Measurements from ENCODE around the gene ZCCHC14.
"Not testable (repeated sequence)": the region's sequence is repeated elsewhere in the genome, so short reads cannot be mapped to it uniquely, and the experiment has no call there.

Gene ZCCHC14

GRCh38 chr16:87497023-87497766 is 4.4 kb upstream of the ZCCHC14 start:
- DNase-seq (ENCODE audit: low spot score), result not testable (repeated sequence)

GRCh38 chr16:87496447-87496801 is 3.6 kb upstream of the ZCCHC14 start:
- DNase-seq (ENCODE audit: low spot score), result no peak

DNA sequence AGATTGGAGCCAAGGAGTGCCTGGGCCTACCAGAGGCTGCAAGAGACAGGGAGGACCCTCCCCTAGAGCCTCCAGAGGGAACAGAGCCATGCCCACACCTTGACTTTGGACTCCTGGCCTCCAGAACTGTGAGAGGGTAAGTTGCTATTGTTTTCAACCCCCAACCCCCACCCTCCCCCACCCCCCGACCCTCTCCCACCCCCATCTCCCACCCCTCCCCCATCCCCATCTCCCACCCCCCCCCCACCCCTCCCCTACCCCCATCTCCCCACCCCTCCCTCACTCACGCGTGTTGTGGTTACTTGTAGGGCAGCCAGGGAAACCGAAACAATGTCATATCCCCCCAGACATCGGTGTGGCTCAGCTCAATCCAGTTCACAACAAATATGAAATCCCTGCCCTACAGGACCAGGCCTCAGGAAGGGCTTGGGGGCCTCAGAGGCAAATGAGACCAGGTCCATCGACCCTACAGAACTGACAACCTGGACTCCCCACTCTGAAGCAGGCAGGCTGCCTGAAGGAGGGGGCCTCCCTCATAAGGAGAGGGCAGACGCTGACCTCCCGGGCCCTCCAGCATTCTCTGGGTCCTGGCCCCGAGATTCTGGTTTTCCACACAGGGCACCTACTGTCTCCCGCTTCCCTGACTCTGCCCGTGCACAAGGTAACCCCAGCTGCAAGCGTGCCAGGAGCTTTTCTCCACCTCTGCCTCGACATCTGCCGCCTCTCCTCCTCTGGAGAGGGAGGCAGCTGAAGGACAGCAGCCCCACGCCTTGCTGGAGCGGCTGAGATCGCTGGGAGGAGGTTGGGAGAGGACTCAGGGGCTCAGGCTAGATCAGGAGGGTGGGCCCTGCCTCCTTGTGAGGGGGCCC is 3.0 kb upstream of the ZCCHC14 start:
- DNase-seq (ENCODE audit: low spot score), result no peak

GRCh38 chr16:87493608-87494280 is 920 bp upstream of the ZCCHC14 start:
- no peak for DNase-seq (ENCODE audit: low spot score)

- no peak for DNase-seq (ENCODE audit: low spot score)
Measured at GRCh38 chr16:87492291-87492630, 563 bp downstream of the ZCCHC14 start.

DNA sequence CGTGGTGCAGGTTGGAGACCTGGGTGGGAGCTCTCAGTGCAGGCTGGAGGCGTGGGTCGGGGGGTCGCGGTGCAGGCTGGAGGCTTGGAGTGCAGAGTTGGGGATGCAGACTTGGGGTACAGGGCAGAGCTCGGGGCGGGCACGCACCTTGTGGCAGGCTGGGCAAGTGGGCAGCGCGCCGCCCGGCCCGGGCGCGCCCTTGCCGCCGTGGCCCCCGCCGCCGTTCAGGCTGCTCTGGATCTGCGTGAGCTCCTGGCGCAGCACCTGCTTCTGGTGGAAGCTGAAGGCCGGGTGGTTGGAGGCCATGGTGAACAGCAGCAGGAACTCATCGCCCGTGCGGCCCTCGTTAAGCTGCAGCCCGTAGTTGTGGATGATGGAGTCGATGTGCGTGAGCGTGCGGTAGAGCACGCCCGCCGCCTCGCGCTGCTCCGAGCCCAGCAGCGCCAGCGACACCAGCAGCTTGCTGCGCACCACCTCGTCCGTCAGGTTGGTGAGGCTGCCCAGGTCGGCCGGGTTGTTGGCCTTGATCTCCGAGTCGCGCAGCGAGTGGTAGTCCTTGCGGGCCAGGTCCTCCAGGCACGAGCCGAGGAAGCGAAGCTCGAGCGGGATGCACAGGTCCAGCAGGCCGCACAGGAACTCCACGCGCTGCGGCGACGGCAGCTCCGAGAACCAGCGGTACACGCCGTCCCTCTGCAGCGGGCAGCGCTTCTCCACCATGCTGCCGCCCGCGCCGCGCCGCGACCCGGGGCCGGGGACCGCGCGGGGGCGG is 1.1 kb downstream of the ZCCHC14 start:
- no peak for DNase-seq (ENCODE audit: low spot score)

DNA sequence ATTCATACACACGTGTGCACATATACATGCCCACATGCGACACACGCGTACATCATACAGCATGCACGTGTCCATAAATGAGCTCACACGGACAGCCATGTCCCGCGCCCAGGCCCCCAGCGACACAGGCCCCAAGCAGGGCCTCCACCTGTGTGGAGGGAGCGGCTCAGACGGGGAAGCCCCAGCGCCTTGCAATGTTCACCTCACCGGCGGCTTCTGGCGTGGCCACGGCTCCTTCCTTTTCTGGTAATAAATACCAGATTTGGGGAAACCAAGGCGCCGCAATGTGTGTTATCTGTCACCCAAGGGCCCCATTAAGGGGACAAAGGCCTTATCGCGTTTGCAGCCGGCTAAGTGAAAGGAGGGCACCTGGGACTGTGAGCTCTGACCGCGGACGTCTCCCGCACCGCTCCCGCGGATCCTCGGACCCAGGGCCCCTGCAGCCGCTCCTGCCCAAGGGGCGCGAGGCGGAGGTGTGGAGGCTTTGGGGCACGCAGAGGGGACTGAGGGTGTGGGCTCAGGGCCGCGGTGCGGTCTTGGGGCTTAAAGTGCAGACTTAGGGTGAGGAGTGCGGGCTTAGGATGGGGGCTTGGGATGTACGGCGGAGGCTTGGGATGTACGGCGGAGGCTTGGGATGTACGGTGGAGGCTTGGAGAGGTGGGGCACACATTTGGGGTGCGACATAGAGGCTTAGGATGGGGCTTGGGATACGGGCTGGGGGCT is 1.9 kb downstream of the ZCCHC14 start:
- DNase-seq (ENCODE audit: low spot score), result not testable (repeated sequence)

GRCh38 chr16:87490096-87490798 is 2.6 kb downstream of the ZCCHC14 start:
- no peak for DNase-seq (ENCODE audit: low spot score)

DNA sequence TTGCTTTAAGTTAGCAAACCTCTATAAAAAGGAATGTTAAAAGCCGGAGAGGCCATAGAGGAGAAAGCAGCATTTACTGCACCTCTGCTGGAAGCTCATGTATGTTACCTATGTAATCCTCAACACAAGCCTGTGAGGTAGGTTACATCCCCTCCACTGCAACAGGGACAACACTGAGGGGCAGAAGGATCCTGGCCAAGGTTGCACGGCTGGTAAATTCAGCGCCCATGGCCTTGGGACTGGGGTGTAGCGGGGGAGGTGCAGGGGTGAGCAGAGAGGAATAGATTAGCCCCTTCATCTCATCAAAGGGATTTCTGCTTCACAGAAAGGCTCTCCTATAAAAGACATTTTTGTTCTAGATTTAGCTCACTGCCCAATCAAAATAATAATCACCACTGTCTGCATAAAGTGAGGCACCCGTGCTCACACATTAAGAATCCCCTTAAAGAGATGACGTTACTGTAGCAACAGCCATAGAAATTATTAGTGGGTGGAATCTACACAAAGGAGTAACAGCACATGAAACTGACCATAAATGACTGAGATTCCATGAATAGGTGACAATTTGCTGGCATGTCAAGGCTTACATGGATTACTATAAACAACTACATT is 3.3 kb downstream of the ZCCHC14 start:
- DNase-seq (ENCODE audit: low spot score), result no peak

DNA sequence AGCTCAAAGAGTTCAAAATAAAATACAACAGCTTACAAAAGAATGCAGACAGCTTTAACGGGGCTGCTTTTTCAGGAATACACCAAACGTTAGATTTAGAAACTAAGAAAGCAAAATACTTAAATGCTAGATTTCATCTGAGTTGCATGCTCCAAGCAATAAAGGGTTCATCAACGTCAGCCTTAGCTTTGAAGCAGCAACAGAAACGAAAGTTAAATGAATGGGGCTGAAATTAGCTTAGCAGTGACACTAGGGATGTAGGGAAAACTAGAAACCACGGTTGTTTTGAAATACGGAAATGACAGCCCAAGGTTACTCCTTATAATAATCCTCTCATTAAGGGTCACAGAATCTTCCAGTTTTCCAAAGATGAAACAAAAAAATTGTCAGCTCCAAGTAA is 3.9 kb downstream of the ZCCHC14 start:
- DNase-seq (ENCODE audit: low spot score), result not testable (repeated sequence)

- DNase-seq (ENCODE audit: low spot score), result no peak
Measured at GRCh38 chr16:87487361-87487924, 5.4 kb downstream of the ZCCHC14 start.

DNA sequence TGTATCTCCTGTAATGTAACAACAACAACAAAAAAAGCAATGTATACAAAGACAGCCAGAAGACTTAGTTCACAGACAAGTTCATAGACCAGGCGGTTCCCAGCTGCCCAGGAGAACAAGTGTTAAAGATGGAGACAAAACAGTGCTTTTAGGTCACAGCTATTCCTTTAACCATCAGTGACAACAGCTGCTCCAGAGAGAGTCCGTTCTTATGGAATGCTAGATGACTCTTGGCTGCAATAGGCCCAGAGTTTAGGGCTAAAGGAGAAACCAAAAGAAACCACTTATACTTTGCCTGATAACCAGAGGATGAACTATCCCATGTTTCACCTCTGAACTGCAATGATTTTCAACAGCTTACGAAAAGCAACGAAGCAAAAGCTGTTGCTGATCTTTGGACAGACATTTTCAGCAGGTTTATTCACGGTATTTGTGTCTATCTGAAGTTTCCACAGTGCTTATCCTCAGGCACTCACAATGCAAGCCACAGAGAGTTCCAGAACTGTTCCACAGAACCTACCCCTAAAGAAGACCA is 6.0 kb downstream of the ZCCHC14 start:
- DNase-seq (ENCODE audit: low spot score), result no peak

- no peak for DNase-seq (ENCODE audit: low spot score)
Measured at GRCh38 chr16:87486282-87486681, 6.5 kb downstream of the ZCCHC14 start.

- not testable (repeated sequence) for DNase-seq (ENCODE audit: low spot score)
Measured at GRCh38 chr16:87485792-87486191, 7.0 kb downstream of the ZCCHC14 start.

DNA sequence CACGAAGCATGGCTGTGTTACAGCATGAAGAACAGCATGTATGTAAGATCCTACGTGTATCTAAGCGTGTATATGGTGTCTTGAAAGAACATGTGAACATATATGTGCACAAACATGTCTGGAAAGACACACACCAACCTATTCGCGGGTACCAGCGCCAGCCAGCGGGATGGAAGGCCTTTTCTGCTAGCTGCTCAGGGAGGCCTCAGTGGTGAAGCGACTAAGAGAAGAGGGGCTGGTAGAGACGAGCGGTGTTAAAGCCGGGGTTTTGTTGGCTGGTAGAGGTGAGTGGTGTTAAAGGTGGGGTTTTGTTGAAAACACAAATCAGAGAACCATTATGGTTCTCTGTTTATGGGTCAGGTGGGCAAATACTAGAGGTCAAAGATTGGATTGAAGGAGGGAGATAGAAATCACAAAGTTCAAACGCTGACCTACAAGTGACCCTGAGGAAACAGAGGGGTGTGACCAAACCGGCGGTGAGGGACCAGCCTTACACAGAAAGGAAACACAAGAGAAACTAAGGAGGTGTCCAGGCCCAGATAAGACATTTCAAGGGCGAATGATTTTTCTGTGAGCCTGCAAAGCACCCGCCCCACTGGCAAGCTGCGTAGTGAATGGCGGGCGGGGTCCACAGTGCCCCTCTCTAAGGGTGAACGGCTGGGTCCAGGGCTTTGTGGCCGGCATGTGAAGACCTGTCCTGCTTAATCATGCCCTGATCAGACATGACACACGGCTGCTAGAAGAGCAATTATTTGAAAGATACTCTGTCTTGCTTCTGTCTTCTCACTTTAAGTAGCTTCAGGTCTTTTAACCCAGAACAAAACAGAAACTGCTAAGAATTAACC is 8.1 kb downstream of the ZCCHC14 start:
- DNase-seq (ENCODE audit: low spot score), result no peak

DNA sequence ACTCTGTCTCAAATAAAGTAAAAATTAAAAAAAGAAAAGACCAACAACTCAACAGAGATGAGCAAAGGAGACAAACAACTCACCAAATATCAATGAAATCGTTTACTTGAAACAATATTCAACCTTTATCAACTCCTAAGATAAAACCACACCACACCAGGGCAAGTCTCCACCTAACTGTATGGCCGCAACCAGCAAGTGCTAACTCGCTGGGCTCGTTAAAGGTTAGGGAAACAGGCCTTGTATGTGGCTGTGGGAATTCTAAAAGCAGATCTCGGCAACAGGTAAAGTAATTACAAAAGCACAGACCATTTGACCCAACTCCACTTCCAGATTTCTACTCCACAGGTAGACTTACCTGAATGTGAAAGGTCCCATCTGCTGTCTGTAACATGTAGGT is 9.3 kb downstream of the ZCCHC14 start:
- DNase-seq (ENCODE audit: low spot score), result no peak

DNA sequence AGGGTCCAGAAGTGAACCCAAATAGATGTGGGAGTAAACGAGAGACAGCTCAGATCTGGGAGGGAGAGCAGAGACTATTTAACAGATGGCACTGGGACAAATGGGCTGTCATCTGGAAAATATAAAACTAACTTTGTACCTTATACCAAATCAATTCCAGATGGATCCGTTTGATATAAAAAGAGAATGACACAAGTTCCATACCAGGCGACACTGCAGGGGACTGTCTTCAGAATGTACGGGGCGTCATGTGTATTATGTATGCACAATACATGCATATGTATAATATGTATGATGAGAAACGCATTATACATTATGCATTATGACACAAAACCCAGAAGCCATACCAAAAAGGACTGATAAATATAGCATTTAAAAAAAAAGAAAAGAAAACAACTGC is 10.2 kb downstream of the ZCCHC14 start:
- DNase-seq (ENCODE audit: low spot score), result not testable (repeated sequence)

DNA sequence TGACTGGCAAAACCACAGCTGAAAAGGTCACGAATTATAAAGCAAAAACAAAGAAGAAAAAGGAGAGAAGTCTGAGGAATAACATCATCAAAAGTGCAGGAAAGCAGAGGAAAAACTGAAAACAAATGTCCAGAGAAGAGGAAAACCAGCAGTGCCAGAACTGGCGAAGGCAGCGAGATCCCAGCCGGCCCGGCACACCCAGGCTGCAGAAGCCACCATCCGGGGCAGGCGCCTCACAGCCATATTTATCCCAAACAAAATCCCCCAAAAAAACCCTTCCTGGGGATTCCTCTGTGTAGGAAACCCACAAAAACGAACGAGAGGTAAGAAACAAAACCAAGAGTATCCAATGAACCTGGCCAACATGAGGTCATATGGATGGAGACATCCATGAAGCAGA is 10.6 kb downstream of the ZCCHC14 start:
- DNase-seq (ENCODE audit: low spot score), result no peak

DNA sequence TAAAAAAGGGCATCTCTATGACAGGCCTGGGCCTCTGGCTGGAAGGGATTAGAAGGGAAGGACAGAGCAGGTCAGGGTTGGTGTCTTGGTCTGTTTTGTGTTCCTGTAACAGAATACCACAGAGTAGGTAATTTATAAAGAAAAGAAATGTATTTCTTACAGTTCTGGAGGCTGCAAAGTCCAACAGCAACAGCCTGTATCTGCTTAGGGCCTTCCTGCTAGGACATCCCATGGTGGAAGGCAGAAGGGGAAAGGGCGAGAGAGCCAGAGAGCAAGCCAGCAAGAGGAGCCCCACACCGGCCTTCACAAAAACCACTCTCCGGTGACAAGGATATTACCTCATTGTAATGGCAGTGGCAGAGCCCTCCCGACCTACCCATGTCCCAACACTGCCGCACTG is 11.1 kb downstream of the ZCCHC14 start:
- not testable (repeated sequence) for DNase-seq (ENCODE audit: low spot score)

Measured in hematopoietic multipotent progenitor cell treated with erythropoietin and hydrocortisone succinate and interleukin-3 and kit ligand, for 17 days (in vitro differentiated cells).